K562 (cell line): ENCODE data around the gene TMEM167B. TPM values are rescaled to one million over a fixed set of nuclear protein-coding genes. Genes with fewer than 3 reads are reported as not detected.

ENCODE experiments used
- ATF7 ChIP-seq: fragments of 450-650 bp; IDR thresholded peaks from 2 replicates; pipeline ENCODE4 v1.7.1; 2014; ENCODE audit warnings: mild to moderate bottlenecking, moderate library complexity
- BRD9 ChIP-seq: fragments of 450-650 bp; IDR thresholded peaks from 2 replicates; pipeline ENCODE4 v1.6.1; 2018; ENCODE audit warnings: low read depth; ENCODE audit not compliant: partially characterized antibody
- CC2D1A ChIP-seq: fragments of 450-650 bp; IDR thresholded peaks from 2 replicates; pipeline ENCODE4 v1.6.1; 2017; ENCODE audit warnings: mild to moderate bottlenecking
- E4F1 ChIP-seq: fragments of 250-450 bp; sonication (Bioruptor Pico); IDR thresholded peaks from 2 replicates; pipeline ENCODE4 v1.5.0; 2021; ENCODE audit warnings: mild to moderate bottlenecking, borderline replicate concordance
- HNRNPLL ChIP-seq: fragments of 200-400 bp; formaldehyde crosslinking; IDR thresholded peaks from 2 replicates; pipeline ENCODE4 v1.6.1; 2017; ENCODE audit warnings: low read length, low read depth, mild to moderate bottlenecking; ENCODE audit not compliant: poor library complexity, severe bottlenecking
- ID3 ChIP-seq, 2 experiments: fragments of 250-450 bp in 1 of 2; fragments of 450-650 bp in 1 of 2; sonication (Bioruptor Pico) in 1 of 2; IDR thresholded peaks; 2 replicates each; pipeline versions ENCODE4 v1.6.1 to v1.8.0; 2016 to 2021; ENCODE audit warnings: mild to moderate bottlenecking in 2 of 2, moderate library complexity in 2 of 2, missing compliant biosample characterization in 1 of 2, missing genetic modification characterization in 1 of 2
- KAT2B ChIP-seq: IDR thresholded peaks from one replicate; pipeline ENCODE4 v1.6.1; 2012; ENCODE audit warnings: low read depth, mild to moderate bottlenecking, control low read depth, inconsistent platforms, low read length, moderate library complexity
- NELFE ChIP-seq: IDR thresholded peaks from 2 replicates; pipeline ENCODE4 v1.6.1; 2011; ENCODE audit warnings: mild to moderate bottlenecking; ENCODE audit not compliant: insufficient read depth, insufficient read length
- NONO ChIP-seq, 2 experiments: fragments of 200-400 bp in 1 of 2; fragments of 450-650 bp in 1 of 2; formaldehyde crosslinking in 1 of 2; IDR thresholded peaks; 2 replicates each; pipeline ENCODE4 v1.6.1; 2017; ENCODE audit warnings: low read depth in 2 of 2, mild to moderate bottlenecking in 2 of 2, moderate library complexity in 2 of 2, low read length in 1 of 2
- POU5F1 ChIP-seq: fragments of 150-350 bp; IDR thresholded peaks from 2 replicates; pipeline ENCODE4 v1.6.1; 2014; ENCODE audit warnings: borderline replicate concordance, low read length, low read depth, mild to moderate bottlenecking; ENCODE audit not compliant: partially characterized antibody
- SIN3A ChIP-seq, 2 experiments: fragments of 150-350 bp in 1 of 2; IDR thresholded peaks; 2 replicates each; pipeline ENCODE4 v1.6.1; 2011 to 2016; ENCODE audit warnings: borderline replicate concordance in 2 of 2, low read depth in 2 of 2, low read length in 2 of 2, mild to moderate bottlenecking in 2 of 2, moderate library complexity in 2 of 2; ENCODE audit not compliant: control insufficient read depth in 1 of 2
- STAT5A ChIP-seq: IDR thresholded peaks from 2 replicates; pipeline ENCODE4 v1.6.1; 2012; ENCODE audit warnings: low read length, inconsistent platforms, borderline replicate concordance
- THRB ChIP-seq: fragments of 450-650 bp; formaldehyde crosslinking; conservative IDR thresholded peaks from 2 replicates; pipeline ENCODE4 v1.4.0; 2022; ENCODE audit warnings: mild to moderate bottlenecking, missing genetic modification characterization
- ZBTB26 ChIP-seq: fragments of 450-650 bp; formaldehyde crosslinking; IDR thresholded peaks from 2 replicates; pipeline ENCODE4 v1.4.0; 2022; ENCODE audit warnings: missing genetic modification characterization
- ZNF518B ChIP-seq: fragments of 250-450 bp; sonication (Bioruptor Pico); IDR thresholded peaks from 2 replicates; pipeline ENCODE4 v1.5.0; 2021; ENCODE audit warnings: mild to moderate bottlenecking, moderate library complexity
- ZNF57 ChIP-seq: fragments of 450-650 bp; formaldehyde crosslinking; IDR thresholded peaks from 2 replicates; pipeline ENCODE4 v1.4.0; 2020; ENCODE audit warnings: mild to moderate bottlenecking, moderate library complexity
- polyA plus RNA-seq, 8 experiments: library from polyadenylated mRNA; depleted of rRNA in 4 of 8; stranded (reverse) in 5 of 8; unstranded in 3 of 8; fragments of >200 nt; fragmentation: Nextera tagmentation in 2 of 8; fragmentation: Illumina TruSeq in 1 of 8; extraction: Ambion mirVana in 2 of 8; extraction: Trizol in 1 of 8; gene quantifications; 2 replicates each; pipeline versions ENCODE4 v1.2.1 to v1.2.3, GENCODE V29; 2011 to 2014; ENCODE audit warnings: inconsistent platforms in 1 of 8, missing spikeins in 1 of 8
- total RNA-seq, 7 experiments: library from RNA; depleted of rRNA in 6 of 7; stranded (reverse); fragments of >200 nt in 6 of 7; fragmentation: Illumina TruSeq in 2 of 7; extraction: Trizol in 2 of 7; gene quantifications; 2 replicates each; pipeline versions ENCODE4 v1.2.1 to v1.2.3, GENCODE V29; 2011 to 2021; ENCODE audit warnings: low replicate concordance in 1 of 7

Gene TMEM167B
- total and polyA plus RNA-seq, 9 of the 15 experiments (the other 6 are each of a cell fraction or from before 2014, with no cell fraction given), result 17.2 to 36.4 (median 32.2) TPM

GRCh38 chr1:109099938-109100773, 9.6 kb downstream of the TMEM167B start (continued):
- TF ChIP-seq POU5F1, result no peak
- TF ChIP-seq ZNF57 (CRISPR knock-in tag), result no peak
- no peak for TF ChIP-seq ID3 (CRISPR knock-in tag; IDR thresholded peaks at IDR 0.05)
- peak; percentile 86; the same call in 1 of the 2 replicates for TF ChIP-seq ID3 (tag; IDR thresholded peaks at IDR 0.05)
- TF ChIP-seq BRD9, result peak; percentile 65
- peak; percentile 74 for TF ChIP-seq HNRNPLL
- no peak for TF ChIP-seq ZNF518B (CRISPR knock-in tag)
- peak; percentile 87 to 96; a peak in 3 of 4 replicates for TF ChIP-seq NONO (IDR thresholded peaks at IDR 0.05; ENCODE audit: low read depth in 2 of 2, low read length in 1 of 2)
- TF ChIP-seq SIN3A (IDR thresholded peaks at IDR 0.05; ENCODE audit: borderline replicate concordance in 2 of 2, control insufficient read depth in 1 of 2, low read depth in 2 of 2, low read length in 2 of 2), result peak; percentile 80 to 85; a peak in 3 of 4 replicates
- peak; percentile 86 for TF ChIP-seq ATF7
- peak; percentile 97 for TF ChIP-seq THRB (CRISPR knock-in tag)
- TF ChIP-seq KAT2B, result peak; percentile 68
- no peak for TF ChIP-seq E4F1 (CRISPR knock-in tag)
- TF ChIP-seq ZBTB26 (CRISPR knock-in tag), result peak; percentile 98
- TF ChIP-seq STAT5A, result peak; percentile 48; the same call in 1 of the 2 replicates
- peak; percentile 94 for TF ChIP-seq CC2D1A
- TF ChIP-seq NELFE, result peak; percentile 77
